UCSD-AML1 (cell line): ENCODE data around the gene ZBTB11.
A peak's percentile ranks its signal among the peaks of the same experiment; 100 is the strongest.
"Not testable (repeated sequence)": the region's sequence is repeated elsewhere in the genome, so short reads cannot be mapped to it uniquely, and the experiment has no call there.

Source experiments
- DNase-seq: peaks from one replicate; lab custom pipeline; 2025; ENCODE audit not compliant: unreplicated experiment; lab: John Stamatoyannopoulos, UW

The ZBTB11 gene, protein sequence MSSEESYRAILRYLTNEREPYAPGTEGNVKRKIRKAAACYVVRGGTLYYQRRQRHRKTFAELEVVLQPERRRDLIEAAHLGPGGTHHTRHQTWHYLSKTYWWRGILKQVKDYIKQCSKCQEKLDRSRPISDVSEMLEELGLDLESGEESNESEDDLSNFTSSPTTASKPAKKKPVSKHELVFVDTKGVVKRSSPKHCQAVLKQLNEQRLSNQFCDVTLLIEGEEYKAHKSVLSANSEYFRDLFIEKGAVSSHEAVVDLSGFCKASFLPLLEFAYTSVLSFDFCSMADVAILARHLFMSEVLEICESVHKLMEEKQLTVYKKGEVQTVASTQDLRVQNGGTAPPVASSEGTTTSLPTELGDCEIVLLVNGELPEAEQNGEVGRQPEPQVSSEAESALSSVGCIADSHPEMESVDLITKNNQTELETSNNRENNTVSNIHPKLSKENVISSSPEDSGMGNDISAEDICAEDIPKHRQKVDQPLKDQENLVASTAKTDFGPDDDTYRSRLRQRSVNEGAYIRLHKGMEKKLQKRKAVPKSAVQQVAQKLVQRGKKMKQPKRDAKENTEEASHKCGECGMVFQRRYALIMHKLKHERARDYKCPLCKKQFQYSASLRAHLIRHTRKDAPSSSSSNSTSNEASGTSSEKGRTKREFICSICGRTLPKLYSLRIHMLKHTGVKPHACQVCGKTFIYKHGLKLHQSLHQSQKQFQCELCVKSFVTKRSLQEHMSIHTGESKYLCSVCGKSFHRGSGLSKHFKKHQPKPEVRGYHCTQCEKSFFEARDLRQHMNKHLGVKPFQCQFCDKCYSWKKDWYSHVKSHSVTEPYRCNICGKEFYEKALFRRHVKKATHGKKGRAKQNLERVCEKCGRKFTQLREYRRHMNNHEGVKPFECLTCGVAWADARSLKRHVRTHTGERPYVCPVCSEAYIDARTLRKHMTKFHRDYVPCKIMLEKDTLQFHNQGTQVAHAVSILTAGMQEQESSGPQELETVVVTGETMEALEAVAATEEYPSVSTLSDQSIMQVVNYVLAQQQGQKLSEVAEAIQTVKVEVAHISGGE

DNA sequence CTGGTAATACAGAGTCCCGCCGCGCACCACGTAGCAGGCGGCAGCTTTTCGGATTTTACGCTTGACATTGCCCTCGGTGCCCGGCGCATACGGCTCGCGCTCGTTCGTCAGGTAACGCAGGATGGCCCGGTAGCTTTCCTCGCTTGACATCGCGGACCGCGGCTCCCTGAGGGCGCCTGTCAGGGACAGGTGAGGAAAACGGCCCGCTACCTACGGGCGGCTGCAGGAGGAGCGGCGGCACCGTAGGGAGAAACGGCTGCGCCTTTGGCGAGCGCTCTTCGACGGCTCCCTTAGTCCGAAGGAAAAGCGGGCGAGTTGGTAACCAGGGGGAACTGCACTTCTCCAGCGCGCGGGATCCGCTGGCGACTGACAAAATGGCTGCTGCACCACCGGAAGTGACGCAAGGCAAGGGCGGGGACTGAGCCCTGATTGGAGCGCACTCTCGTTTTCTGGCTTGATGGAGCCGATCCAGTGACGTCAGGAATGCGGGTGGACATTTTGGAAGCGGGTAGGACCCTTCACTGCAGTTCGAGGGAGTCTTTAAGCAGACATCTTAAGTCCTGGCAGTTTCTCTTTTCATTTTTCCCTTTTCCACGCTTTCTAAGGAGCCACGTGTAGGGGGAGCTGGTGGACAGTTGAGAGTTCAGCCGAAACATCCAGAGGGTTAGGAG is at the start of gene ZBTB11:
ZBTB11 (minus strand) TSS at position 368 of the 671 bp plus-strand sequence; CDS start at position 150, 218 bp downstream.
- DNase-seq = no peak

GRCh38 chr3:101725890-101726275 is 49.0 kb upstream of the ZBTB11 start:
- no peak for DNase-seq

GRCh38 chr3:101725194-101725889 is 48.4 kb upstream of the ZBTB11 start:
- peak; percentile 55 for DNase-seq

DNA sequence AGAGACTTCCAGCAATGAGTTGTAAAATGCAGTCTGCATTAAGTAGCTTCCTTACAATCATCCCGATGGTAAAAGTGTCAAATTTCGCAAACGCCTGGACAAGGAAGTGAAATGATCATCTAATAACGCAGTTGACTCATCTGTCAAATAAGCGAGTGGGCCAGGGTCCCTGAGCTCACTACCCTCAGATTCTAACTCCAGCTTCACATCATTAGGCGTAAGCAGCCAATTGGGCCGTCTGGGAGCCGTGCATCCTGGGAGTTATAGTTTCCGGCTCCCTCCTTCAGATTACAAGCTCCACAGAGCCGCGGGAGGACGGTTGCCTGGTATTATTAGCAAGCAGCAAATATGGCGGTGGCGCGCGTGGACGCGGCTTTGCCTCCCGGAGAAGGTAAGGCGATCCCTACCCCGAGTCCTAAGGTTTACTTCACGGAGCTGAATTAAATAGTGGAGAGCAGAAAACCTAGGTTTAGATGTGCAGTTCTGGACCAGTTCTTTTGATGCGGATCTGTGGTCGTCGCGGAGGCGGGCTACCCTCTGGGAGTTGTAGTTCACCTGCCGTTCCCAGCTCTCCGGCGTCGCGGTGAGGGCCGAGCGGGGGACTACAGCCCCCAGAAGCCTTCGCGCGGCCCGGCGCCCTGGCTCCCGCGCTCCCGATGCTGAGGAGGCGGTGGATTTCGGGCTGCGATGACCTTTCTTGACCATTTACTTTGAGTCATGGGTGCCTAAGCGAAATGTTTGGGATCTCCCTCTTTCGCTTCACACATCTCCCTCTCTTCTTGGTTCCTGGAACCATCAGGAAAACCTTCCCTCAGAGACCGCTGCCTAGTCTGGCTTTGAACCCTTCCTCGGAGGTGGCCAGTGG is 47.6 kb upstream of the ZBTB11 start, which contains the start of gene CEP97:
CEP97 (plus strand) TSS at position 286 of the 865 bp plus-strand sequence; CDS start at position 349, 63 bp downstream.
- peak; percentile 92 for DNase-seq

DNA sequence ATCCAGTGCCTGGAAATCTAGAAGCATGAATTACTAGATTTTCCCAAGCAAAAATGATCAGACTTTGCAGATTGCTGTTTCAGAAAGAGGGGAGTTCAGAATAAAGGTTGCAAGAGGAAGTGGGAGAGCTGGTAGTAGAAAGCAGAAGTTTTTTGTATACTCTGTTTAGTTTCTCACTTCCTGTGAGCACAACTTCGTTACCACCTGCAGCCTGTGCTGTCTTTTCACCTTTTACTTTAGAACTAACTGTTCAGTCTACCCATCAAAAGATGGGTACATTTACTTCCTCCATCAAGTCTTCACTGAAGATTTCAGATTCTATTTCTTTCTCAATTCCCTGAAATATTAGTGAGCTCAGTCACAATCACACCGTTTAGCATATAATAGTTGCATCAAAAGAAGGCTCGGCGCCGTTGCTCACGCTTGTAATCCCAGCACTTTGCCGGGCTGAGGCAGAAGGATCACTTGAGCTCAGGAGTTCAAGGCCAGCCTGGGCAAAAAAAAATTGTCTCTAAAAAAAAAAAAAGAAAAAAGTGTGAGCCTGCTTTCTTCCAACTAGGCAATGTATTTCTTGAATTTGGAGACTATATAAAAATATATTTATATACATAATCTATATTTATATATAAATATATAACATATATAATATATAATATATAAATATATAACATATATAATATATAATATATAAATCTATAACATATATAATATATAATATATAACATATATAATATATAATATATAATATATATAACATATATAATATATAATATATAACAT is 45.7 kb upstream of the ZBTB11 start:
- no peak for DNase-seq

DNA sequence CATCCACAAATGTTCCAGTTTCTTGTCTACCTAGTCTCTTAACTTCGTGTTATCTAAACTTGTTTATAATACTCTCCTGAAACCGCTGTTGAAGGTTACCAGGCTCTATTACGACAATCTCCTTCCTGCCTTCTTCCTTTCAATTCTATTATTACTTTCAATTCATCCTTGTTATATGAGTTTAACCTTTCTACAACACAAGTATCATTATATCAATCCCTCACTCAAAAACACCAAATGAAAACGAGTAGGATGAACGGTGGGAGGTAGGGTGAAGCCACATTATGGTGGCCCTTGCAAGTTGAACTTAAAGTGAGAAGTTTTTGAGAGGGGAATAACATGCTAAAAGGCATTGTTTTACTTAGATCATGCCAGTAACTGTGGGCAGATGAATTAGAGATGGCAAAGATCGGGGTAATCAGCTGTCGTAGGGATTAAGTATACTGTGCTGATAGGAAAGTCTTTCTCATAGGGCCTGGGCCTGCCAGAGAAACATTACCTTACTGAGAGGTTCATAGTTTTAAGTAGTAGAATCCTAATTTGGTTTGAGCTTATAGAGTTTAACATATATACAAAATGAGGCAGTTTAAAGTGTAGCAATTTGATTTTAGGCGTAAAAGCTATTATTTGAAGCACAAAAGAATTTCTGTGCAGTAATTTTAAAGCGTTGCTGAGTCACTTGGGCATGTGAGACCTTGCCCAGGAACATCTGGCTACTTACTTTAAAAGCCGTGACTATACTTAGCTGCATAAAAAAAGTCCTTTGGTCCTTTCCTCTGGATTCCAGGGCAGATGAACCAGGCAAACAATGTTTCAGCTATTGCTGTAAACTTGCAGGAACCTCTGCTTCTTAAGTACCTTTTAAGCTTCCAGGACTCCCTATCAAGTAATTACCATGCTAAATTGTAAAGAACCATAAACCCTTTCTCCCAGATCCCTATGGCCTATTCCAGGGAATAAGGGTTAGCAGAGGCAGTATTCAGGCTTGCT is 44.2 kb upstream of the ZBTB11 start:
- no peak for DNase-seq

DNA sequence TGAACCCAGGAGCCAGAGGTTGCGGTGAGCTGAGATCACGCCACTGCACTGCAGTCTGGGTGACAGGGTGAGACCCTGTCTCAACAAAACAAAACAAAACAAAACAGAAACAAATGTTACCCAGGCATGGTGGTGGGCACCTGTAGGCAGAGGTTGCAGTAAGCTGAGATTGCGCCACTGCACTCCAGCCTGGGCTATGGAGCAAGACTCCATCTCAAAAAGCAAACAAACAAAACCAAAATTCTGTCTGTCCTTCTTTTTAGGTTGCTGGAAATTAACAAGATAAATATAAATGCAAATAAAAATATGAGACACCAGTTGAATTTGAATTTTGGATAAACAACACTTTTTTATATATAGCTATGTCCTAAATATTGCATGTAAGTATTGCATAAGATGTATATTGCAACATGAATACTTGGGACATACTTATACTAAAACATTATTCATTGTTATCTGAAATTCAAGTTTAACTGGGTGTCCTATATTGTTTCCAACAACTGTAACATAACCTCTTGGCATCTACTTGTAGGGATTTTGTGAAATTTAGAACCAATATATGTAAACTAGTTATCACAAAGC is 42.8 kb upstream of the ZBTB11 start:
- DNase-seq = no peak

- no peak for DNase-seq
These were observed 41.5 kb upstream of the ZBTB11 start for GRCh38 chr3:101718455-101718854.

- no peak for DNase-seq
These were observed 32.2 kb upstream of the ZBTB11 start for GRCh38 chr3:101709126-101709525.

DNA sequence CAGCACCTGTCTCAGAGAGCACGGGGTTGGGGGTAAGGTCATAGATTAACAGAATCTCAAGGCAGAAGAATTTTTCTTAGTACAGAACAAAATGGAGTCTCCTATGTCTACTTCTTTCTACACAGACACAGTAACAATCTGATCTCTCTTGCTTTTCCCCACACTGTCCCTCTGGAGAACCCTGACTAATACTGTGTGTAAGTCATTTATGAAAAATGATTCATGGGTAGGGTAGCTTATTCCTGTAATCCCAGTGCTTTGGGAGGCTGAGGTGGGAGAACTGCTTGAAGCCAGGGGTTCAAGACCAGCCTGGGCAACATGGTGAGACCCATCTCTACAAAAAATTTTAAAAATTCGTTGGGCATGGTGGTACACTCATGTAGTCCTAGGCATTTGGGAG is 27.7 kb upstream of the ZBTB11 start:
- not testable (repeated sequence) for DNase-seq

- DNase-seq = no peak
These were observed 26.2 kb upstream of the ZBTB11 start for GRCh38 chr3:101703169-101703568.

DNA sequence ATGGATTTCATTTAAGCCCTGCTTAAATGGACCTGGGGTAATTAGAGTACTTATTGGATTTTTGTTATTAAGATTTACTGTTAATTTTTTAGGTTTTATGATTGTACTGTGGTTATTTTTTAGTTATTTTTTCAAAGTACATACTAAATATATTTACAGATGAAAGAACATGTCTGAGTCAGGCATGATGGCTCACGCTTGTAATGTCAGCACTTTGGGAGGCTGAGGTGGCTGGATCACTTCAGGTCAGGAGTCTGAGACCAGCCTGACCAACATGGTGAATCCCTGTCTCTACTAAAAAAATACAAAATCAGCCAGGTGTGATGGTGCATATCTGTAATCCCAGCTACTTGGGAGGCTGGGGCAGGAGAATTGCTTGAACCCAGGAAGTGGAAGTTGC is 25.8 kb upstream of the ZBTB11 start:
- no peak for DNase-seq

GRCh38 chr3:101701696-101702634 is 25.0 kb upstream of the ZBTB11 start:
- DNase-seq = no peak

DNA sequence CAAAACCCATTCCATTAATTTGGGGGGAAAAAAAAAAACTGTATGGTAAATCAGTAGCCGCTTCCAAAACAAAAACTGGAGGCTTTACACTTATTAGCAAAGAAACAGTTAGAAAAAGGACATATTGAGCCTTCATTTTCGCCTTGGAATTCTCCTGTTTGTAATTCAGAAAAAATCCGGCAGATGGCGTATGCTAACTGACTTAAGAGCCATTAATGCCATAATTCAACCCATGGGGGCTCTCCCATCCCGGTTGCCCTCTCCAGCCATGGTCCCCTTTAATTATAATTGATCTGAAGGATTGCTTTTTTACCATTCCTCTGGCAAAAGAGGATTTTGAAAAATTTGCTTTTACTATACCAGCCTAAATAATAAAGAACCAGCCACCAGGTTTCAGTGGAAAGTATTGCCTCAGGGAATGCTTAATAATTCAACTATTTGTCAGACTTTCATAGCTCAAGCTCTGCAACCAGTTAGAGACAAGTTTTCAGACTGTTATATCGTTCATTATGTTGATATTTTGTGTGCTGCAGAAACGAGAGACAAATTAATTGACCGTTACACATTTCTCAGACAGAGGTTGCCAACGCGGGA is 18.9 kb upstream of the ZBTB11 start:
- no peak for DNase-seq

DNA sequence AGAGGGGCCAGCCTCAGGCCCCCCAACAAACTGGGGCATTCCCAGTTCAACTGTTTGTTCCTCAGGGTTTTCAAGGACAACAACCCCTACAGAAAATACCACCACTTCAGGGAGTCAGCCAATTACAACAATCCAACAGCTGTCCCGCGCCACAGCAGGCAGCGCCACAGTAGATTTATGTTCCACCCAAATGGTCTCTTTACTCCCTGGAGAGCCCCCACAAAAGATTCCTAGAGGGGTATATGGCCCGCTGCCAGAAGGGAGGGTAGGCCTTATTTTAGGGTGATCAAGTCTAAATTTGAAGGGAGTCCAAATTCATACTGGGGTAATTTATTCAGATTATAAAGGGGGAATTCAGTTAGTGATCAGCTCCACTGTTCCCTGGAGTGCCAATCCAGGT is 17.9 kb upstream of the ZBTB11 start:
- DNase-seq = not testable (repeated sequence)

- DNase-seq = not testable (repeated sequence)
These were observed 16.6 kb upstream of the ZBTB11 start for GRCh38 chr3:101693540-101693939.
